Activated CD4-positive, alpha-beta T cell treated with anti-CD3 and anti-CD28 coated beads for 48 hours (primary cell): Measurements from ENCODE around the gene CCDC117.
"Not testable (repeated sequence)": the region's sequence is repeated elsewhere in the genome, so short reads cannot be mapped to it uniquely, and the experiment has no call there.

Source experiments
- DNase-seq: peaks from one replicate; pipeline ENCODE4 v3.0.0-alpha.2; 2020

The CCDC117 gene, protein sequence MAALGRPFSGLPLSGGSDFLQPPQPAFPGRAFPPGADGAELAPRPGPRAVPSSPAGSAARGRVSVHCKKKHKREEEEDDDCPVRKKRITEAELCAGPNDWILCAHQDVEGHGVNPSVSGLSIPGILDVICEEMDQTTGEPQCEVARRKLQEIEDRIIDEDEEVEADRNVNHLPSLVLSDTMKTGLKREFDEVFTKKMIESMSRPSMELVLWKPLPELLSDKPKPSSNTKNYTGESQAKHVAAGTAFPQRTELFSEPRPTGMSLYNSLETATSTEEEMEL

DNA sequence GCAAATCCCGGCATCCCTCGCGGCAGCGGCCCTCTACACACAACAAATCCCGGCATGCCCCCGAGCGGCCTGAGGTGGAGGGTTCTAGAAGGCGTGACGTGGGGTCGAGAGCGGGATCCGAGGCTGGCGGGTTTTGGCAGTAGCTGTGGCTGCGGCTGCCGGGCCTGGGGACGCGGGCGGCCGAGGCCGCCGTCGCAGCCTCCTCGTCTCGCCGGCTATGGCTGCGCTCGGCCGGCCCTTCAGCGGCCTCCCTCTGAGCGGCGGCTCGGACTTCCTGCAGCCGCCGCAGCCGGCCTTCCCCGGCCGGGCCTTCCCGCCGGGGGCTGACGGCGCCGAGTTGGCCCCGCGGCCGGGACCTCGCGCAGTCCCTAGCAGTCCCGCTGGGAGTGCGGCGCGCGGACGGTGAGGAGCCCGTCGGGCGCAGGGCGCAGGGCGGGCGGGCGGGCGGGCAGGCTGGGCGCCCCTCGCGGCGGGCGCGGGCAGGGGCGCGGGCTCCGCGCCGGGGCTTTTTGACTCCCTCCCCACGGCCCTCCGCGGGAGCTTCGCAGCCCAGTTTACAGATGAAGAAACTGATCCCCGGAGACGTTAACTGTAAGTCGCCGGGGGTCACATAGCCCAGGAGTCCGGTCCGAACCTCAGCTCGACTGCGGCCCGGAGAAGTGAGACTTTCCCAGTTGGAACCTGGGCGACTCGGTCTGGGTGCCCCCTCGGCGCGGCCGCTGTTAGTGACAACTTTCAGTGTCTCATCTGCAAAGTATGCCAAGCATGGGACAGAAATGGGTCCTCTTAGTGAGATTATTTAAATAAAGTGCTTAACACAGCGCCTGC lies at the start of gene CCDC117:
TSS of gene CCDC117 (plus strand) at position 63 of the 828 bp plus-strand sequence. CDS start at position 218, 155 bp downstream.
- peak; percentile 96 for DNase-seq

DNA sequence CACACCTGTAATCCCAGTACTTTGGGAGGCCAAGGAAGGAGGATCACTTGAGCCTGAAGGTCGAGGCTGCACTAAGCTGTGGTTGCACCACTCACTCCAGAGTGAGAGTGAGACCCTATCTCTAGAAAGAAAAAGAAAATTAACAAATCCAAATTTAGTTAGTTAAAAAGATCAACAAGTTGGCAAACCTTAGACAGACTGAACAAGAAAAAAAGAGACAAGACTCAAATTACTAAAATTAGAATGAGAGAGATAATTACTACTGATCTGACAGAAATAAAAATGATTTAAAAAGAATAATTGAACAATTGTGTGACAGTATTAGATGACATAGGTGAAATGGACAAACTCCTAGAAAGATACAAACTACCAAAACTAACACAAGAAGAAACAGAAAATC lies 44.5 kb upstream of the CCDC117 start:
- no peak for DNase-seq

DNA sequence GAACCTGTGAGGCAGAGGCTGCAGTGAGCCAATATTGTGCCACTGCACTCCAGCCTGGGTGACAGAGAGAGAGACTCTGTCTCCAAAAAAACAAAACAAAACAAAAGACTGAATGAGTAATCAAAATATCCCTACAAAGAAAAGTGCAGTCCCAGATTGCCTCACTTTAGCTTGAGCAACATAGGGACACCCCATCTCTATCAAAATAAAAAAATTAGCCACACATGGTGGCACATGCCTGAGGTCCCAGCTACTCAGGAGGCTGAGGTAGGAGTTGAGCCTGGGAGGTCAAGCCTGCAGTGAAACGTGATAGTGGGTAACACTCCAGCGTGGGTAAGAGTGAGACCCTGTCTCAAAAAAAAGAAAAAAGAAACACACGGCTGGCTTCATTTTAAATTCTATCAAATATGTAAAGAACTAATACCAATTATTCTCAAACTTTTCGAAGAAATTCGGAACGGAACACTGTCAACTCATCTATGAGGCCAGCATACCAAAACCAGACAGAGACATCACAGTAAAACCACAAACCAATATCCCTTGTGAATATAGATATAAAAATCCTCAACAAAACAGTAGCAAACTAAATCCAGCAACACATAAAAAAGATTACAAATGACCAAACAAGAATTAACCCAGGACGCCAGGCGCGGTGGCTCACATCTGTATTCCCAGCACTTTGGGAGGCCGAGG lies 43.7 kb upstream of the CCDC117 start:
- no peak for DNase-seq

DNA sequence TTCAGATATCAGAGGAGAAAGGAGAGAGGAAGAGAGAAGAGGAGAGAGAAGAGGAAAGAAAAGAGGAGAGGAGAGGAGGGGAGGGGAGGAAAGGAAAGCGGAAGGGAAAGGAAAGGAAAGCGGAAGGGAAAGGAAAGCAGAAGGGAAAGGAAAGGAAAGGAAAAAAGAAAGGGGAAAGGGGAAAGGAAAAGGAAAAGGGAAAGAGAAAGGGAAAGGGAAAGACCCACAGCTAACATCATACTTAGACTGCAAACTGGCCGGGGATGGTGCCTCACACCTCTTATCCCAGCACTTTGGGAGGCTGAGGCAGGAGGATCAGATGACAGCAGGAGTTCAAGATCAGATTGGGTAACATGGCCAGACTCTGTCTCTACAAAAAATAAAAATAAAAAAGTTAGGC lies 42.3 kb upstream of the CCDC117 start:
- DNase-seq: no peak

DNA sequence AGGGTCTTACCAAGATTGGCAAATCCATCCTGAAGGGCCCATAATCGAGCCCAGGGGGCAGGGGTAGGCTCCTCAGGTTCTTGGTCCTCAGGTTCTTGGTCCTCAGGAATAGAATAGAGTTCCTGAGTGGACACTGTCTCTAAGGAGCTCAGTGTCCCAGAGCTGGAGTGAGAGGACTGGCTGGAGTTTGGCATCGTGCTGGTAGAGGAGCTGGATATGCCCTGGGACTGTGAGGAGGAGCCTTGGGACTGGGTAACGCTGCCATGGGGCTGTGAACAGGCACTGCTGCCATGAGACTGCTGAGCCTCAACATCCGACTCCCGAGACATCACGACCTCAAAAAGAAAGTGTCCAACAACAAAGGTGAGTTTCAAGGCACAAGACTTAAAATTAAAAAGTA lies 38.1 kb upstream of the CCDC117 start:
- no peak for DNase-seq

DNA sequence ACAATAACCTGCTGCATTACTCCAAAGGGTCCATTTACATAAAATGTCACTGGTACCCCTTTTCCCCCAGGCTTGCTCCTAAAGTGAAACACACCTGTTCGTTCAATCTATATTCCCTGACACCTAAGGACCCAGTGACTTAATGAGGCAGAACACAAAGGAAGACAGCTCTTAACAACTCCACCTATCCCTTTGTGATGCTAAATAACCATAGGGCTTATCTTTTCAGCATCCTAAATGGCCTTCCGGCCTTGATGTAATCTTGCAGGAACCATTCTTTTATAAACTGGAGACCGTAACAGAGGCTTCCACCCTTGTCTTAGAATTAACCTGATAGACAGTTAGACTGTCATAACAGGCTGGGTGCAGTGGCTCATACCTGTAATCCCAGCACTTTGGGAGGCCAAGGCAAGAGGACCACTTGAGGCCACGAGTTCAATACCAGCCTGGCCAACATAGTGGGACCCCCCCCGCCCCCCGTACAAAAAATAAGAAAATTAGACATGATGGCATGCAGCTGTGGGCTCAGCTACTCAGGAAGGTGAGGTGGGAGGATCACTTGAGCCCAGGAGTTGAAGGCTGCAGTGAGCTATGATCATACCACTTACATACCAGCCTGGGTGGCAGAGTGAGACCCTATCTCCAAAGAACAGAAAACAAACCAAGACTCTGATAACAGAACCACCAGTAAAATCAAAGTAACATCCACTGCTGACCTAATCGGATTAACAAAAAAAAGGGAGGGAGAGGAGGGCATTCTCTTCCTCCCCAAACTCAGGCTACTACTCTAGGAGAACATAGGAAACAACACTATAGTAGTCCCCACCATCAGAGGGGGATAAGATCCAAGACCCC lies 36.0 kb upstream of the CCDC117 start:
- no peak for DNase-seq

DNA sequence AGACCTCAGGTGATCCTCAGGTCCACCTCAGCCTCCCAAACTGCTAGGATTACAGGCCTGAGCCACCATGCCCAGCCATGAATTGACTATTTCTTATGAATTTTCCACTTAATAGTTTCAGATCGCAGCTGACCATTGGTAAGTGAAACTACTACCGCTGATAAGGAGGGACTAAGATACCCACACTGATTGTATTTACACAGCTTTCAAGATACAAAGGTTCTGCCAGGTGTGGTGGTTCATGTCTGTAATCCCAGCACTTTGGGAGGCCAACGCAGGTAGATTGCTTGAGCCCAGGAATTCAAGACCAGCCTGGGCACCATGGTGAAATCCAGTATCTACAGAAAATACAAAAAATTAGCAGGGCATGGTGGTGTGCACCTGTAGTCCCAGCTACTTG lies 34.8 kb upstream of the CCDC117 start:
- no peak for DNase-seq

DNA sequence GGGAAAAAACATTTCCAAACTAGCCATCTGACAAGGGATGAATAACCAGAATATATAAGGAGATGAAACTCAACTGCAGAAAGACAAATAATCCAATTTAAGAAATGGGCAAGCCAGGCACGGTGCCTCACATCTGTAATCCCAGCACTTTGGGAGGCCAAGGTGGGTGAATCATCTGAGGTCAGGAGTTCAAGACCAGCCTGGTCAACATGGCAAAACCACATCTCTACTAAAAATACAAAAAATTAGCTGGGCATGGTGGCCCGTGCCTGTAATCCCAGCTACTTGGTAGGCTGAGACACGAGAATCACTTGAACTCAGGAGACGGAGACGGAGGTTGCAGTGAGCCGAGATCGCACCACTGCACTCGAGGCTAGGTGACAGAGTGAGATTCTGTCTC lies 33.6 kb upstream of the CCDC117 start:
- DNase-seq: not testable (repeated sequence)

DNA sequence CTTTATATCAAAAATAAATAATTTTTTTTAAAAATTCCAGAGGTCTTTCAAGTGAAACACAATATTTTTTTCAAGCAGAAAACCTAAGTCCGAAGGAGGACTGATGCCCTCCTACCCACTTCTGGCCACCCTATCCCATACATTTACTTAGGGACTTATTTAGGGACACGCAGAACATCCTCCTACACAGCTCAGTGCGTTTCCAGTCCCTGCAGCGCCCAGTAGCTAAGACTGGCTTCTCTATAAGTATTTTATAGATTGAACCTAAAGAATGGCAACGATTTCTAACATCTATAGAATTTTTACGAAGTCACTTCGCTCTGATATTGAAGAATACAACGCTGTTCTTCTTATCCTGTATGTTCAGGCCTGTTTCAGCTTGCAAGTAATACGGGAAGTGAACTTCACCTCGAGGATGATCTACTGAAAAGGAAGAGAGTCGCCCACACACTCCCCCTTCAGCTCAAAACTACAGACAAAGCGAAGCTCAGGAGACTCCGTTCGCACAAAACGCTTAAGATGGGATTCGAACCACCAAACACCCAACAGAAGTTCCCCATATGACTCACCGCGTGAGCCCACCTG lies 31.2 kb upstream of the CCDC117 start:
- no peak for DNase-seq

DNA sequence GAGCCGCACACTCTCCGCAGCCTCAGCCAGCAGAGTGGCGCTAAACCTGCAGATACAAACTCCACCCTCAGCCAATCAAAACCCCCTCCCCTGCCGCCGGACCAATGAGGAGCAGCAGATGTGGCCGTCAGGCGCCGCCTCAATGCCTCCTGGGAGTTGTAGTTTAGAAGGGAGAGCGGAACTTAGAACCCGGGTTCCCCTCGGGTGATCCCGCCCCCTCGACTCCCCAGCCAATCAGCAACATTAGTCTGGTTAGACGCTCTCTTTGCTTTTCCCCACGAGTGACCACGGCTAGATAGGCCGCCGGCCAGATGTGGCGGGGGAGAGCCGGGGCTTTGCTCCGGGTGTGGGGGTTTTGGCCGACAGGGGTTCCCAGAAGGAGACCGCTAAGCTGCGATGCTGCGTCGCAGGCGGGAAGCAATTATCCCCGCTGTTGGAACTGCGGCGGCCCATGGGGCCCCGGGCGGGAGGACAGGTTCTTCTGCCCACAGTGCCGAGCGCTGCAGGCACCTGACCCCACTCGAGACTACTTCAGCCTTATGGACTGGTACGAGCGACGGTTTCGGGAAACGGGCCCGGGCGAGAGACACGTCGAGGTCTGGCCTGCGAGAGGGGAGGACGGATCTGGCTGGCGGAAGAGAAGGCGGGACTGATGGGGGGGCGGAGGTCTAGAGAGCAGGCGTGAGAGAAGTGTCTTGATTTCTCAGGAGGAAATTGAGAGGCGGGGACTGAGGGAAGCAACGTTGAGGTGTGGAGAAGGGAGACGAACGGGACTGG lies 30.5 kb upstream of the CCDC117 start, which contains the start of the genes CHEK2 and HSCB:
TSS of gene CHEK2 (minus strand) at position 36 of the 777 bp plus-strand sequence. CDS start 7,099 bp downstream, outside the sequence.
TSS of gene HSCB (plus strand) at position 255 of the 777 bp plus-strand sequence. CDS start at position 312, 57 bp downstream.
- peak; percentile 98 for DNase-seq

DNA sequence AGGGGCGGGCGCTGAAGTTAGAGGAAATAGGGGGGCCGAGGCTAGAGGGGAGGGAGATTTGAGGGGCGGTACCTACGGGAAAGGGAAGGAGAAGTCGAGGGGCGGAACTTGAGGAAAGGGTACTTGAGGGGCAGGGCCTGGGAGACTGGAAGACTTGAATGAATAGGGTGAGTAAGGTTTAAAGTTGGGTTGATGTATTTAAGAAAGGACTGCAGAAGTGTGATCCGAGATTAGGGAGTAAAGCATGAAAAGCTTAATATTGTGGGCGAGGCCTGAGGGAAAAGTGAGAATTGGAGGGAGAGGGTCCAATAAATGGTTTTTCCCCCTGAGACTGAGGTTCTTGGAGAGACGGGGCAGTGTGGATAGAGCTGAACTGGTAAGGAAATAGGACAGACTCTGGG lies 29.9 kb upstream of the CCDC117 start:
- no peak for DNase-seq

DNA sequence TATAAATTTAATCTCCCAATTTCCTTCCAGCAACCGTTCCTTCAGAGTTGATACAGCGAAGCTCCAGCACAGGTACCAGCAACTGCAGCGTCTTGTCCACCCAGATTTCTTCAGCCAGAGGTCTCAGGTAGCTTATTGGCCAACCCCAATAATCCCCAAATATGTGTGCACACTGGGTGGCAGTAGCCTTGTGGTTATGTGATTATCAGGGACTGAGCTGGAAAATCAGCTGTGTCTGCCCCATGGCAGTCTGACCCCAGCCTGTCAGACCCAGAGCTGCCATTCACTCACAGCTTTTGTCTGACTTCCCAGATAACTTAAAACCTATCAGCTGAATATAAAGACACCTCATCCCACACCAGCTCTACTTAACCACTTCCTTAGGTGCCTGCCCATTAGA lies 28.6 kb upstream of the CCDC117 start:
- DNase-seq: no peak

DNA sequence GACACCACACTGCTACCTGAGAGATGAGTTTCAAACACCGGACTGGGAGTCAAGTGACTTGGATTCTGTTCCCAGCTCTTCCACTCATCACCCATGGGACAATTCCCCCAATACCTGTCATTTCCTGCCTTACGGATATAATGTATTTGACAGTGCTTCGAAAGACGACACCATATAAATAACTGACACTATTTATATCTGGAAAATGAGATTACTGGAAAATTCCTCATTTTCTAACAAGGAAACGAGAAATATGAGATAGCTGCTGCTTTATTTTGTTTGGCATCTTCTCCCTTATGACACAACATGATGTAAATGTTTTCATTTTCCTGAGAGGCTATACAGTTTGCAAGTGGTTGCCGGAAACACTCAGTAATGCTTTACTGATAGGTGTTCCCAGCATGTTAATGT lies 22.0 kb upstream of the CCDC117 start:
- DNase-seq: no peak

DNA sequence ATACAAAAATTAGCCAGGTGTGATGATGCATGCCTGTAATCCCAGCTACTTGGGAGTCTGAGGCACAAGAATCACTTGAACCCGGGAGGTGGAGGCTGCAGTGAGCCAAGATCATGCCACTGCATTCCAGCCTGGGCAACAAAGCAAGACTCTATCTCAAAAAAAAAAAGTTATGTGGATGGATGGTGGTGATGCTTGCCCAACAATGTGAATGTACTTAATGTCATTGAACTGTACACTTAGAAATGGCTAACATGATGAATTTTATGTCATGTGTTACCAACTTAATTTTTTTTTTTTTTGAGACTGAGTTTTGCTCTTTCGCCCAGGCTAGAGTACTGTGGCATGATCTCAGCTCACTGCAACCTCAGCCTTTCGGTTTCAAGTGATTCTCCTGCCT lies 18.0 kb upstream of the CCDC117 start:
- DNase-seq: not testable (repeated sequence)

DNA sequence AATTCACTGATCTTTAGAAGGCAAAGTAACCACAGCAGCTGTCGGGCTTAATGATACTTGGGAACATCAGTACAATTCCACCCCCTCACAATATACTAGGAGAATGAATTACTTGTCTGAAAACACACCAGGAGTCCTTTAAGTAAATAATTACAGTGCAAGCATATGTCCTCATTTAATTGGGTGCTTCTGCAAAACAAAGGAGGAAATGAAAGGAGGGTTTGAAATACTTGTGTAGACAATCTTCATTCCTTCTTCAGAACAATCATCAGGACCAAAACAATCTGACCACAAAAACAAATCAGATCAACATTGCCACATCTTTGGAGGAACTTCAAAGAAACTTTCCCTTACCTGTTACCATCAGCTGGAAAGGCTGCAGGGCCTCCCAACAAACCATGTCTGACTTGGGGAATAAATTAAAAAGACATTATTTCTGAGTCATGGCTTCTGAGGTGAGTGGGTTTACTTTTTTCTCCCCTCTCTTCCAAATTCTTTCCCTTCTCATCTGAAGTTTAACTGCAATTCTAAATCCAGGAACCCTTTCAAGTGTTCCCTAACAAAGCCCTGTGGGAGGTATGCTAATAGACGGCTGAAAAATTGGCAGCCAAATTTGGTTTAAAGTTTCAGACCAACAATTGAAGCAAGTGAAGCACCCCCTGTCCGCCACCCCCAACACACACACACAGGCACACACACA lies 12.5 kb upstream of the CCDC117 start:
- no peak for DNase-seq

DNA sequence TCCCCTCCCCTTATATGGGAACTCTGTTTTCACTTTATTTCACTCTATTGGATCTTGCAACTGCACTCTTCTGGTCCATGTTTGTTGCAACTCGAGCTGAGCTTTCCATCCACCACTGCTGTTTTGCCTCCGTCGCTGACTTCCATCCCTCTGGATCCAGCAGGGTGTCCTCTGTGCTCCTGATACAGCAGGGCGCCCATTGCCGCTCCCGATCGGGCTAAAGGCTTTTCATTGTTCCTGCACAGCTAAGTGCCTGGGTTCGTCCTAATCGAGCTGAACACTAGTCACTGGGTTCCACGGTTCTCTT lies 11.1 kb upstream of the CCDC117 start:
- no peak for DNase-seq

DNA sequence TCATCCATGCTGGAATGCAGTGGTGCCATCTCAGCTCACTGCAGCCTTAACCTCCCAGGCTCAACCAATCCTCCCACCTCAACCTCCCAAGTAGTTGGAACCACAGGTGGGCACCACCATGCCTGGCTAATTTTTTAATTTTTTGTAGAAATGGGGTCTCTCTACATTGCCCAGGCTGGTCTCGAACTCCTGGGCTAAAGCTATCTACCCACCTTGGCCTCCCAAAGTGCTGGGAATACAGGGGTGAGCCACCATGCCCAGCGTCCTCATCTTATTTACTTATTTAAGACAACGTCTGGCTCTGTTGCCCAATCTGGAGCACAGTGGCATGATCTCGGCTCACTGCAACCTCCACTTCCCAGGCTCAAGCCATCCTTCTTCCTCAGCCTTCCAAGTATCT lies 10.5 kb upstream of the CCDC117 start:
- not testable (repeated sequence) for DNase-seq

DNA sequence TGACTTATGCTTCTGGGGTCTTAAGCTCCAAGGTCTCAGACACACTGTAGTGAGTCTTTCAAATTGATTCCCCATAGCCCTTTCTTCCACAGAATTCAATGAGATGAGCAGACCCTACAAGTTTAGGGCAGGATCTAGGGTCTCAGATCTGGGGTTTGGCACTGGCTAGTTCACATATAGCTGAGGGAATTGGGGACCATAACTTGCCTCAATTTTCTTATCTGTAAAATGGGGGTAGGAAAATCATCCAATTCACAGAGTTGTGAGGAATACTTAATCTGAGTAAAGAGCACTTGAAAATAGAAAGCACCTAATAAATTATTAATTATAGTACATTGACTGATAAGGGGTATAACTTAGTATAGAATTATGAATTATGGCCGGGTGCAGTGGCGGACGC lies 5.9 kb upstream of the CCDC117 start:
- DNase-seq: no peak

DNA sequence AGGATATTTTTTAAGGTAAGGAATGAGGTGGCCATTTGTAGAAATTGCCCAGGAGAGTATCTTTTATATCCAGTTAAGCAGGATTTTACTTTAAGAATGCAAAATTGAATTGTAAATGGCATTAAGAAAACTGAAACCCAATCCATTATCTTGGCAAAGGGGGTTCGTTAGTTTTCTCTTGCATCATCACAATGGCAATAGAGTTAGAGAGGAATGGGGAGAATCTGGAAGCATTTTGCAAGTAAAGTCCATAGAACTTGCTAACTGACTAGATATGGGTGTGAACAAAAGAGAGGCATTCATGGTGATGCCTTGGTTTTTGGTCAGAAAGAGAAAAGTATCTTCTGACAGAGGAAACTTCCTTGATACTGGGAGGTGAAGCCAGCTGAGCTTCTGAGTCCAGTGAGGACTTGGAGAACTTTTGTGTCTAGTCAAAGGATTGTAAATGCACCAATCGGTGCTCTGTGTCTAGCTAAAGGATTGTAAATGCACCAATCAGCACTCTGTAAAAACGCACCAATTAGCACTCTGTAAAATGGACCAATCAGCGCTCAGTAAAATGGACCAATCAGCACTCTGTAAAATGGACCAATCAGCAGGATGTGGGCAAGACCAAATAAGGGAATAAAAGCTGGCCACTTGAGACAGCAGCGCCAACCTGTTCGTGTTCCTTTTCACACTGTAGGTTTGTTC lies 3.6 kb upstream of the CCDC117 start:
- DNase-seq: no peak

DNA sequence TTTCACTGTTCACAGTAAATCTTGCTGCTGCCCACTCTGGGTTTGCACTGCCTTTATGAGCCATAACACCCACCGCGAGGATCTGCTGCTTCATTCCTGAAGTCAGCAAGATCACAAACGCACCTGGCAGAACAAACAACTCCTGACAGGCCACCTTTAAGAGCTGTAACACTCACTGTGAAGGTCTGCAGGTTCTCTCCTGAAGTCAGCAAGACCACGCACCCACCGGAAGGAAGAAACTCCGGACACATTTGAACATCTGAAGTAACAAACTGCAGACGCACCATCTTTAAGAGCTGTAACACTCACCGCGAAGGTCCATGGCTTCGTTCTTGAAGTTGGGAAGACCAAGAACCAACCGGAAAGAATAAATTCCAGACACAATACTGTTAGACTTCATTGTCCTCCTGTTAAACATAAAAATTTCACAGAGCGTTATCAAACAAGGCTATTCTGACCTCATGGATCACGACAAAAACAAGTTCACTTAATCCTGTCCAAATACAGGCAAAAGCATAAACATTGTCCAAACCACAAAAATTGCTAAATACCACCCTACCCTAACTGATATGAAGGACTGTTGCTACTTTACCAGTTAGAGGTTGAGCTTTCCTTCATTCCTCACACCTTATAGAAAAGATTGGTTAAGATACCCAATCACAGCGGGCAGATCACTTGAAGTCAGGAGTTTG lies 3.0 kb upstream of the CCDC117 start:
- no peak for DNase-seq
